HepG2 (cell line): ENCODE measurements around the gene TPPP2. TPM values are rescaled to one million over a fixed set of nuclear protein-coding genes. Genes with fewer than 3 reads are reported as not detected.
A peak's percentile ranks its signal among the peaks of the same experiment; 100 is the strongest.

Experiments
- CEBPB ChIP-seq: IDR thresholded peaks from 2 replicates; pipeline ENCODE4 v1.6.1; 2011; ENCODE audit warnings: low read depth, low read length, improper control_type of control experiment, borderline replicate concordance
- ETV5 ChIP-seq: IDR thresholded peaks from 2 replicates; pipeline ENCODE4 v1.6.1; 2018; ENCODE audit warnings: missing biosample characterization, missing genetic modification reagents, inconsistent platforms, borderline replicate concordance
- FOSL1 ChIP-seq: sonication (generic); formaldehyde crosslinking; IDR thresholded peaks from 2 replicates; pipeline ENCODE4 v1.9.0; 2021; ENCODE audit warnings: missing genetic modification reagents, borderline replicate concordance
- GZF1 ChIP-seq: sonication (generic); formaldehyde crosslinking; IDR thresholded peaks from 2 replicates; pipeline ENCODE4 v1.5.1; 2020; ENCODE audit warnings: mild to moderate bottlenecking, missing genetic modification reagents
- HIVEP1 ChIP-seq: sonication (generic); formaldehyde crosslinking; IDR thresholded peaks from 2 replicates; pipeline ENCODE4 v1.4.0; 2020; ENCODE audit warnings: mild to moderate bottlenecking, missing genetic modification reagents
- NCOA2 ChIP-seq: sonication (generic); formaldehyde crosslinking; IDR thresholded peaks from 2 replicates; pipeline ENCODE4 v1.8.0; 2022; ENCODE audit warnings: inconsistent platforms
- NCOA5 ChIP-seq: sonication (generic); formaldehyde crosslinking; IDR thresholded peaks from 2 replicates; pipeline ENCODE4 v1.4.0; 2020; ENCODE audit warnings: missing genetic modification reagents
- PAWR ChIP-seq: sonication (generic); formaldehyde crosslinking; IDR thresholded peaks from 2 replicates; pipeline ENCODE4 v1.4.0; 2020; ENCODE audit warnings: missing genetic modification reagents, mild to moderate bottlenecking, borderline replicate concordance
- PRMT3 ChIP-seq: sonication (generic); formaldehyde crosslinking; IDR thresholded peaks from 2 replicates; pipeline ENCODE4 v1.8.1; 2022; ENCODE audit warnings: low read depth, mild to moderate bottlenecking, moderate library complexity, missing genetic modification reagents, borderline replicate concordance
- SNAPC2 ChIP-seq: sonication (generic); formaldehyde crosslinking; IDR thresholded peaks from 2 replicates; pipeline ENCODE4 v1.8.1; 2022; ENCODE audit warnings: mild to moderate bottlenecking, missing genetic modification reagents
- SP5 ChIP-seq: IDR thresholded peaks from 2 replicates; pipeline ENCODE4 v1.6.1; 2016; ENCODE audit warnings: low read depth, borderline replicate concordance
- TEAD2 ChIP-seq: sonication (generic); formaldehyde crosslinking; IDR thresholded peaks from 2 replicates; pipeline ENCODE4 v1.9.0; 2021; ENCODE audit warnings: missing genetic modification reagents
- TOE1 ChIP-seq: sonication (generic); formaldehyde crosslinking; IDR thresholded peaks from 2 replicates; pipeline ENCODE4 v1.4.0; 2020; ENCODE audit warnings: mild to moderate bottlenecking, missing genetic modification reagents
- YEATS4 ChIP-seq: sonication (generic); formaldehyde crosslinking; IDR thresholded peaks from 2 replicates; pipeline ENCODE4 v1.4.0; 2020; ENCODE audit warnings: missing genetic modification reagents, borderline replicate concordance
- ZMAT3 ChIP-seq: sonication (generic); formaldehyde crosslinking; conservative IDR thresholded peaks from 2 replicates; pipeline ENCODE4 v1.7.0; 2021; ENCODE audit warnings: missing genetic modification reagents
- ZNF296 ChIP-seq: sonication (generic); formaldehyde crosslinking; conservative IDR thresholded peaks from 2 replicates; pipeline ENCODE4 v1.5.0; 2020; ENCODE audit warnings: mild to moderate bottlenecking, missing genetic modification reagents
- ZNF382 ChIP-seq: sonication (generic); formaldehyde crosslinking; IDR thresholded peaks from 2 replicates; pipeline ENCODE4 v1.5.0; 2020; ENCODE audit warnings: missing genetic modification reagents, mild to moderate bottlenecking, borderline replicate concordance
- ZNF441 ChIP-seq: sonication (generic); formaldehyde crosslinking; IDR thresholded peaks from 2 replicates; pipeline ENCODE4 v1.7.0; 2021; ENCODE audit warnings: missing genetic modification reagents, borderline replicate concordance
- polyA plus RNA-seq, 8 experiments: library from polyadenylated mRNA; depleted of rRNA in 3 of 8; stranded (reverse) in 7 of 8; unstranded in 1 of 8; fragments of >200 nt; fragmentation: Illumina TruSeq in 4 of 8; extraction: Trizol in 4 of 8; gene quantifications; 2 replicates each; pipeline versions ENCODE4 v1.2.1 to v1.2.3, GENCODE V29; 2011 to 2016; ENCODE audit warnings: low read depth in 4 of 8, missing spikeins in 1 of 8, mixed read lengths in 1 of 8; ENCODE audit not compliant: insufficient read depth in 1 of 8
- total RNA-seq, 5 experiments: library from RNA; depleted of rRNA; stranded (reverse); fragments of >200 nt; fragmentation: Illumina TruSeq; extraction: Trizol; gene quantifications; 2 replicates each; pipeline ENCODE4 v1.2.3, GENCODE V29; 2016; ENCODE audit warnings: low read depth in 1 of 5
- TF ChIP-seq, protein P1 (sequence below): IDR thresholded peaks from 2 replicates; pipeline ENCODE4 v1.6.1; 2016; ENCODE audit warnings: missing biosample characterization, missing genetic modification reagents, low read depth
- TF ChIP-seq, protein P2 (sequence below), 2 experiments: sonication (generic) in 1 of 2; formaldehyde crosslinking in 1 of 2; IDR thresholded peaks; 2 replicates each; pipeline versions ENCODE4 v1.4.0 to v1.6.1; 2018 to 2020; ENCODE audit warnings: missing genetic modification reagents in 2 of 2, borderline replicate concordance in 1 of 2, low read depth in 1 of 2, mild to moderate bottlenecking in 1 of 2, missing biosample characterization in 1 of 2
- TF ChIP-seq, protein P3 (sequence below): sonication (generic); formaldehyde crosslinking; IDR thresholded peaks from 2 replicates; pipeline ENCODE4 v1.5.1; 2020; ENCODE audit warnings: mild to moderate bottlenecking, moderate library complexity, missing genetic modification reagents
- TF ChIP-seq, protein P4 (sequence below): sonication (generic); formaldehyde crosslinking; IDR thresholded peaks from 2 replicates; pipeline ENCODE4 v1.4.0; 2020; ENCODE audit warnings: mild to moderate bottlenecking, missing genetic modification reagents

Gene TPPP2
- total and polyA plus RNA-seq, 2 of the 13 experiments (the other 11 are each of a cell fraction or from before 2014, with no cell fraction given) = 0.58 to 4.2 TPM

DNA sequence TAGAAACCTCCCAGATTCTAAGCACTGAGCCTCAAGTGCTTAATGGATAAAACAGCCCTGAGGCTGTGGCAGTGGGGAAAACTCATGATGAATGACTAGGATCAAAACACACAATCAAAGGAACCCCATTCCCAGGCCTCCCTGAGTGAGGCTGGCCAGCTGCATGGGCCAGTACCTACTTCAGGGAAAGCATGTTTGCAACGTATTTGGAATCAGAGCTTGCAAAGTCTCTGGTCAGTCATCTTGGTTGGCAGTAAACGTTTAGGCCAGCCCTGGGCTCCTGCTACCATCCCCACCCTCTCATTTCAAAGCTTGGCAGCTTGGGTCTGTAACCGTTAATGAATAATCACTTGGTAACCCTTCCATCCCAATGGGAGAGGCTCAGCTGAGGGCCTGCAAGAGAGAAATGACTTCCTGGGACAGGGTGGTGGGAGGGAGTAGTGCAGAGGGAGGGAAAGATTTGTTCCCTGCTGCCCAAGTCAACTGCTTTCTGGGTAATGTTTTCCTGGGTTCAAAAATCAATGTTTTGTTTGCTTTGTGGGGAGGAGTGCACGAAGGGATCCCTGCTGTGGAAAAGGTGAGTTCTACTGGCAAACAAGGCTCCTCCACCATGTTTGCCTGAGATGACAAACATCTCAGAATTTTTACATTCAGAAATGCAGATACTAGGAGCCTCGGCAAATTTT, 25.6 kb downstream of the TPPP2 start (continued):
- peak; percentile 82; the same call in 1 of the 2 replicates for TF ChIP-seq SP5 (CRISPR knock-in tag)
- TF ChIP-seq TEAD2 (CRISPR knock-in tag) = no peak
- peak; percentile 92 for TF ChIP-seq ETV5 (CRISPR knock-in tag)
- no peak for TF ChIP-seq SNAPC2 (CRISPR knock-in tag)
- TF ChIP-seq, protein P1, sequence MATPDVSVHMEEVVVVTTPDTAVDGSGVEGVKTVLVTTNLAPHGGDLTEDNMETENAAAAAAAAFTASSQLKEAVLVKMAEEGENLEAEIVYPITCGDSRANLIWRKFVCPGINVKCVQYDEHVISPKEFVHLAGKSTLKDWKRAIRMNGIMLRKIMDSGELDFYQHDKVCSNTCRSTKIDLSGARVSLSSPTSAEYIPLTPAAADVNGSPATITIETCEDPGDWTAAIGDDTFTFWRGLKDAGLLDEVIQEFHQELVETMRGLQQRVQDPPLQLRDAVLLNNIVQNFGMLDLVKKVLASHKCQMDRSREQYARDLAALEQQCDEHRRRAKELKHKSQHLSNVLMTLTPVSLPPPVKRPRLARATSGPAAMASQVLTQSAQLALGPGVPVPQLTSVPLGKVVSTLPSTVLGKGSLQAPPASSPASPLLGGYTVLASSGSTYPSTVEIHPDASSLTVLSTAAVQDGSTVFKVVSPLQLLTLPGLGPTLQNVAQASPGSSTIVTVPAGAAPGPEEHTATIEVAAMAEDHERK (CRISPR knock-in tag) = no peak
- TF ChIP-seq YEATS4 (CRISPR knock-in tag) = peak; percentile 77
- TF ChIP-seq, protein P2, sequence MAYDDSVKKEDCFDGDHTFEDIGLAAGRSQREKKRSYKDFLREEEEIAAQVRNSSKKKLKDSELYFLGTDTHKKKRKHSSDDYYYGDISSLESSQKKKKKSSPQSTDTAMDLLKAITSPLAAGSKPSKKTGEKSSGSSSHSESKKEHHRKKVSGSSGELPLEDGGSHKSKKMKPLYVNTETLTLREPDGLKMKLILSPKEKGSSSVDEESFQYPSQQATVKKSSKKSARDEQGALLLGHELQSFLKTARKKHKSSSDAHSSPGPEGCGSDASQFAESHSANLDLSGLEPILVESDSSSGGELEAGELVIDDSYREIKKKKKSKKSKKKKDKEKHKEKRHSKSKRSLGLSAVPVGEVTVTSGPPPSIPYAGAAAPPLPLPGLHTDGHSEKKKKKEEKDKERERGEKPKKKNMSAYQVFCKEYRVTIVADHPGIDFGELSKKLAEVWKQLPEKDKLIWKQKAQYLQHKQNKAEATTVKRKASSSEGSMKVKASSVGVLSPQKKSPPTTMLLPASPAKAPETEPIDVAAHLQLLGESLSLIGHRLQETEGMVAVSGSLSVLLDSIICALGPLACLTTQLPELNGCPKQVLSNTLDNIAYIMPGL (CRISPR knock-in tag; IDR thresholded peaks at IDR 0.05; ENCODE audit: borderline replicate concordance in 1 of 2, low read depth in 1 of 2) = 0 out of 4 replicates have a peak, but pooled peaks of 1 of the 2 experiments have one; percentile 61
- TF ChIP-seq NCOA2 = peak; percentile 90
- no peak for TF ChIP-seq ZNF296 (CRISPR knock-in tag)
- TF ChIP-seq TOE1 (CRISPR knock-in tag) = no peak
- TF ChIP-seq, protein P3, sequence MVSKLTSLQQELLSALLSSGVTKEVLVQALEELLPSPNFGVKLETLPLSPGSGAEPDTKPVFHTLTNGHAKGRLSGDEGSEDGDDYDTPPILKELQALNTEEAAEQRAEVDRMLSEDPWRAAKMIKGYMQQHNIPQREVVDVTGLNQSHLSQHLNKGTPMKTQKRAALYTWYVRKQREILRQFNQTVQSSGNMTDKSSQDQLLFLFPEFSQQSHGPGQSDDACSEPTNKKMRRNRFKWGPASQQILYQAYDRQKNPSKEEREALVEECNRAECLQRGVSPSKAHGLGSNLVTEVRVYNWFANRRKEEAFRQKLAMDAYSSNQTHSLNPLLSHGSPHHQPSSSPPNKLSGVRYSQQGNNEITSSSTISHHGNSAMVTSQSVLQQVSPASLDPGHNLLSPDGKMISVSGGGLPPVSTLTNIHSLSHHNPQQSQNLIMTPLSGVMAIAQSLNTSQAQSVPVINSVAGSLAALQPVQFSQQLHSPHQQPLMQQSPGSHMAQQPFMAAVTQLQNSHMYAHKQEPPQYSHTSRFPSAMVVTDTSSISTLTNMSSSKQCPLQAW = peak; percentile 97
- TF ChIP-seq, protein P4, sequence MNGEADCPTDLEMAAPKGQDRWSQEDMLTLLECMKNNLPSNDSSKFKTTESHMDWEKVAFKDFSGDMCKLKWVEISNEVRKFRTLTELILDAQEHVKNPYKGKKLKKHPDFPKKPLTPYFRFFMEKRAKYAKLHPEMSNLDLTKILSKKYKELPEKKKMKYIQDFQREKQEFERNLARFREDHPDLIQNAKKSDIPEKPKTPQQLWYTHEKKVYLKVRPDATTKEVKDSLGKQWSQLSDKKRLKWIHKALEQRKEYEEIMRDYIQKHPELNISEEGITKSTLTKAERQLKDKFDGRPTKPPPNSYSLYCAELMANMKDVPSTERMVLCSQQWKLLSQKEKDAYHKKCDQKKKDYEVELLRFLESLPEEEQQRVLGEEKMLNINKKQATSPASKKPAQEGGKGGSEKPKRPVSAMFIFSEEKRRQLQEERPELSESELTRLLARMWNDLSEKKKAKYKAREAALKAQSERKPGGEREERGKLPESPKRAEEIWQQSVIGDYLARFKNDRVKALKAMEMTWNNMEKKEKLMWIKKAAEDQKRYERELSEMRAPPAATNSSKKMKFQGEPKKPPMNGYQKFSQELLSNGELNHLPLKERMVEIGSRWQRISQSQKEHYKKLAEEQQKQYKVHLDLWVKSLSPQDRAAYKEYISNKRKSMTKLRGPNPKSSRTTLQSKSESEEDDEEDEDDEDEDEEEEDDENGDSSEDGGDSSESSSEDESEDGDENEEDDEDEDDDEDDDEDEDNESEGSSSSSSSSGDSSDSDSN (CRISPR knock-in tag) = peak; percentile 73
- TF ChIP-seq CEBPB = no peak
- 0 out of 2 replicates have a peak, but pooled peaks have one; percentile 68 for TF ChIP-seq PRMT3 (CRISPR knock-in tag)
- TF ChIP-seq GZF1 (CRISPR knock-in tag) = no peak; the same call in 1 of the 2 replicates
- TF ChIP-seq ZNF382 (CRISPR knock-in tag) = no peak
- no peak for TF ChIP-seq NCOA5 (CRISPR knock-in tag)
- peak; percentile 91 for TF ChIP-seq ZNF441
- TF ChIP-seq ZMAT3 (CRISPR knock-in tag) = peak; percentile 84; the same call in 1 of the 2 replicates
- no peak for TF ChIP-seq FOSL1 (CRISPR knock-in tag)
- TF ChIP-seq HIVEP1 (CRISPR knock-in tag) = 0 out of 2 replicates have a peak, but pooled peaks have one; percentile 51
- peak; percentile 59; the same call in 1 of the 2 replicates for TF ChIP-seq PAWR (CRISPR knock-in tag)
